Suppressor macrophage treated with lipopolysaccharide for 1 hour (primary cell): ENCODE data around the gene PALLD.

Experiments
- DNase-seq, 3 donors: peaks; one replicate each; pipeline ENCODE4 v3.0.0-alpha.2; 2020 to 2022

PALLD gene

DNA sequence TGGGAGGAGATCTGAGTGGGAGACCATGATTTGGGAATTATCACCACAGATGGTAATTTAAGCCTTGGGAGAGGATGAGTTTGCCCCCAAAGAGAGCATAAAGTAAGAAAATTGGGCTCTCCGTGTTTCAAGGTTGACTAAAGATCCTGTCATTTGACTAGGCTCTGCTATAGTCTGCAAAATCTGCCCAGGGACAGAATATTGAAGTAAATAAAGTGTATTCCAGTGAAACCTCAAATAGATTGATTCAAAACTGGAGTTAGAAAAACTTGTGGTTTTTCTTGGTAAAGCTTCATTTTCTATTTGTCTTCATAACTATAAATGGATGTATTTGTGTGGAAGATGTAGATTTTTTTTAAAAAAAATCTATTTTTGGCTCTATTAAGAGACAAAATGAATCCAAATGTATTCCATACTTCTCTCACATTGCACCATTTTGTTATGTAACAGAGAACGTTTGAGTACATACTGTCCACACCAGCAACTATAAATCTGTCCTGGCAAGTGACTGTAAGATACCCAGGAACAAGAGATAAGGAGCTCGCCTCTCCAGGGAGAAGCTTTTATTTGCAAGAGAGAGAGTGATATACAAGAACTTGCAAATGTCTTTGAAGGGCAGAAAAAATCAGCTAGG is 343.0 kb downstream of the PALLD start:
- DNase-seq: no peak

DNA sequence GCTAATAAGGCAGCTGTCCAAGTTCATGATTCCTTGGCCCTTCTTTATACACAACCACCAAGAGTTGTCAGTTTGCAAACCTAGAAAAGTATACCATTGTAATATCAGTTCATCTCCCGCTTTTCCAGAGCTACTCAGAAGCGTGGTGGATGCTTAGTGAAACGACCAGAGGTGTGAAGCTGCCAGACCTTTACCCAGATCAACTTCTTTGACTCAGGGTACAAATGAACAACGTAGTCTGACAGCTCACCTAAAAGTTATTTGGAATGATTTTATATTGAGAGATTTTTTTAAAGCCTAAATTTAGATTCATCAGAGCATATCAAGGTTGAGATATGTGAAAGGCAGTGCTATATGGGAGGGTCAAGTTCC is 343.5 kb downstream of the PALLD start:
- DNase-seq: no peak

DNA sequence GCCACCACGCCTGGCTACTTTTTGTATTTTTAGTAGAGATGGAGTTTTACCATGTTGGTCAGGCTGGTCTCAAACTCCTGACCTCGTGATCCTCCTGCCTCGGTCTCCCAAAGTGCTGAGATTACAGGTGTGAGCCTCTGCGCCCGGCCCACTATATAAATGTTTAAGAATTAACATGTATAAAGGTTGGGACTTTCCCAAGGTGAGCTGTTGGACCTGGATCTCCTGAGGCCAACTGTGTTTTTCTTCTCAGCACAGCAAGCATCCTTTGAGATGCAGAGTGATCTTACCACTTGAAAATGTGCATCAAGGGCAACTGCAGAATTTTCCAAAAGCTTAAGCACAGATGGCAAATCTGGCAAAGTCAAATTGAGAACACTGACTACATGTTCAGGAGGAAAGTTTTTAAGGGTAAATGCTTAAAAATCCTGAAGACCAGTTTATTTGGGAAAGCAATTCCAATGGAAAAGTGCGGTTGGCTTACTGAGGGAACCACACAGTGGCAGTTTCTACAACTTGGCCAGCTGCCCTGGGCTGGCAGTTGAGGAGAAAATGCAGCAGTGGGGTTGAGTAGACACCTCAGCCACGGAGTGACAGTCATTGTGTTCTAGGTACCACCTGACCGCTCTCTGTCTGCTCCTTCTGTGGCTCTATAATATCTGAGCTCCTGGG is 344.3 kb downstream of the PALLD start:
- no peak for DNase-seq

GRCh38 chr4:168841672-168842019 is 344.8 kb downstream of the PALLD start:
- DNase-seq: no peak

DNA sequence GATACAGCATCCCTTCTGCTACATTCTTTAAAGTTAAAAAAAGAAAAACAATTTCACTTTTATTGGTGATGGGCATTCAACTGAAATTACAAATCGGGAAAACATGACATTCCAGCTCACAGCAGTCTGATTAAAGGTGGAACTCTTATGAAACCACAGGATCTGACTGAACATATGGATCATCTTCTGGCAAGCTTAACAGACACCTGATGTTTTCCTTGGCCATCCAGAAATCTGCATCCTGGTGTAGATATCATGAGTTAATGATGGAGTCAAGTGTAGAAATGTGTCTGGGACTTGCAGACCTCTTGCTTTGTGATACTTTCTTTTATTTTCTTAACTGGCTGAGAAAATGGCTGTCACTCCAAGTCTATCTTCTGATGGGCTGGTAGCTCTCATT is 345.3 kb downstream of the PALLD start:
- DNase-seq: no peak

DNA sequence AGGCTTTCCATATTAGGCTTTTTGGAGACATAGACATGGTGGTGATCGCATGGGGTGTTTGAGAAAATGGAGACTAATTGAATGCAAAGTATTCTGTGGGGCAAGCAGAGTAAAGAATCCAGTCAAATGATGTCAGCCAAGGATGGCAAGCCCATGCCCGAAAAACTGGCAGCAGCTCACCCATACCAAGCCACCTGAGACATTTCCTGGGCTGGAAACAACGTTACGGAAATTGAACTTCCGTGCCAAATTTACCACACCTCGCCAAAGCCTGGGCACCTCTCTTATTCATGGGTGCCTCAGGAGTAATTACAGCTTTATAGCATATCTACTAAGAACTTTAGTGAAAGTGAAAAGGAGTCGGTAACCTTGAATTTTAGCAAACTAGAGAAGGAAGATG is 346.8 kb downstream of the PALLD start:
- DNase-seq: no peak

DNA sequence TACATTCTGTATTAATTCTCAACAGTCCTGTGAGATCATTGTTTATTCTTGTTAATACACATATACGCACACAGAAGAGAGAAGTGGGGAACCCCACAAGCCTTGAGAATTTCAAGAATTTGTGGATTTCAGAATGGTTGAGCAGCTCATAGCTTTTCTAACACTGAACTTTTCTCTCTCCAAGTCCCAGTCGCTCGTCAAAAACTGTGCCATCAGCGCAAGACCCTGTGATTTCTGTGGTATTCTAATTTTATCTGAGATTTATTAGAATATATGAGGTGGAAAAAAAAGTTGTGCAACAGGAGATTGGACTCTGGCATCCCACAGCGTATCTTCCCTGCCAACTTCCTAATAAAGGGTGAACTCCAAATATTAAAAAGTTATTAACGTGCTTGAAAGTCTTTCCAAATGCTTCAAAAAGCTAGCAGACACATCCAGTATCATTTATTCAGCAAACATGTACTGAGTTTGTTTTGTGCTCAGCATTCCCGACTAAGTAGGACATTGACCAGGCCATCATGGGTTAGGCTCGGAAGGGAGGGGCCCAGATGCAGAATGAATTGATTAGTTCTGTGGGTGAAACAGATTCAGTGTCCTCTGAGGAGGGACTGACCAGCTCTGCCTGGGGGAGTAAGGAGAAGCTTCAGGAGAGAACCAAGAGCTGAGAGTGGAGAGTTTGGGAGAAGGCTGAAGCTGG is 347.6 kb downstream of the PALLD start:
- DNase-seq: no peak

DNA sequence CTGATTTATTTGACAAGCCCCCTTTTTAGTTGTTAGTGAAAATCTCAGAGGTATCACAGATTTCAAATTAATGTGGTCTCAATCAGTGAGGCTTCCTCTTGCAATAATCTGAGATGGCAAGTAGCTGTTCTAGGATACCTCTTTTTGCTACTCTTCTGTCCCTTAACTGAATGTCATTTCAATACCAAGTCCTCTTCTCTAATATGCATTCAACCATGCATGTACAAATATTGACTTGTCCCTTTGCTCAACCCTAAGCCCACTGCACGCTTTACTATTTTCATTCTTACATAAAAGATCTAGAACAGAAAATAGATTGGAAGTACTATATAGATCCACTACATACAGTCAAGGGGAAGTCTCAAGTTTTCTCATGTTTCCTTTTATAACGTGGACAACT is 349.0 kb downstream of the PALLD start:
- DNase-seq: no peak

- no peak for DNase-seq
These were observed 349.6 kb downstream of the PALLD start for GRCh38 chr4:168846414-168846813.

DNA sequence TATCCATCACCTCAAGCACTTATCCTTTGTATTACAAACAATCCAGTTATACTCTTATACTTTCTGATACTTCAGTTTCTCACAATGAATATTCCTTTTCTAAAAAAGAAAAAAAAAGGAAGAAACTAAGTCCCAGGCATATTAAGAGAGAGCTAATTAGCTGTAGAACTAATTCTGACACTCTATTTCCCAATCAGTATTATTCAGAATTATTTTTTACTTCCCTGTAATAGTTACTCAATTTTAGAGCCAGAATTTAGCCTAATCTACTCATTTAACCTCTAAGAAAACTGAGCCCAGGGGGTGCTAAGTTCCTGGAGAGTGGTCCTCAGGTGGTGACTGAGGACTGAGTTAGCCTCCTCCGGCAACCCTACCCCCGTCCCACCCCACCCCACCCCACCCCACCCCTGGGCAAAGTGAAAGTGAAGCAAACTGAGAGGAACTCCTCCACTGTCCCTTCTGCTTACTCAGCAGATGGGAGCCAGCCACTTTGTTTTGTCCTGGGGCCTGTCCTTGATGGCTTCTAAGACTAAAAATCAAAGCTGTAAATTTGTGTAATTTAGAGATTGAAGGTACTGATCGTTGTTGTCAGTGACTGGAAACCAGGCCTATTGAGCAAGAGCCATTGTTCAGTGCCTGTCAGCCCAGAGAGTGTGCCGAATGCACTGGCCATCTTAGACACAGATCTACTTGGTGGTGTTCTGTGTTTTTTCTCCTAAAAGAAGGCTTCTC is 351.1 kb downstream of the PALLD start:
- peak; percentile 36 to 45 (median 42) for DNase-seq

GRCh38 chr4:168849030-168849675 is 352.3 kb downstream of the PALLD start:
- no peak for DNase-seq

GRCh38 chr4:168849997-168850396 is 353.1 kb downstream of the PALLD start:
- DNase-seq: no peak

- no peak for DNase-seq
These were observed 355.5 kb downstream of the PALLD start for GRCh38 chr4:168852387-168852786.

- no peak for DNase-seq
These were observed 356.3 kb downstream of the PALLD start for GRCh38 chr4:168852933-168853713.

DNA sequence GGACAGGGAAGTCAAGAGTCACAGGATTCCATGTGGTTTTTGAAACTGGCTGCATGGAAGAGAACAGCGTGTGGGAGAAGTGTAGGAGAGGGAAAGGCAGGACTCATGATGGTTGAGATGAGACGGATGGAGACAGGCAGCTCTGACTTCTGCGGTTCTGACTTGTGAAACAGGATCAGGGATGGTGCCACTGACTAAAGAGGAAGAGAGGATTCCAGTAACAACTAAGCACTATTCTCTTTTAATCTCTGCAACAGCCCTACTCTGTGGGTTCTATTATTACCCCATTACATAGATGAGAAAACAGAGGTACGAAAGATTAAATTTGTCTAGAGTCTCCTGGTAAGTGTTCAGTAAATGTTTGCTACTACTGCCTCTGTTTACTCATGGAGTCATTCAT is 356.9 kb downstream of the PALLD start:
- peak; percentile 51 to 60 (median 53) for DNase-seq

DNA sequence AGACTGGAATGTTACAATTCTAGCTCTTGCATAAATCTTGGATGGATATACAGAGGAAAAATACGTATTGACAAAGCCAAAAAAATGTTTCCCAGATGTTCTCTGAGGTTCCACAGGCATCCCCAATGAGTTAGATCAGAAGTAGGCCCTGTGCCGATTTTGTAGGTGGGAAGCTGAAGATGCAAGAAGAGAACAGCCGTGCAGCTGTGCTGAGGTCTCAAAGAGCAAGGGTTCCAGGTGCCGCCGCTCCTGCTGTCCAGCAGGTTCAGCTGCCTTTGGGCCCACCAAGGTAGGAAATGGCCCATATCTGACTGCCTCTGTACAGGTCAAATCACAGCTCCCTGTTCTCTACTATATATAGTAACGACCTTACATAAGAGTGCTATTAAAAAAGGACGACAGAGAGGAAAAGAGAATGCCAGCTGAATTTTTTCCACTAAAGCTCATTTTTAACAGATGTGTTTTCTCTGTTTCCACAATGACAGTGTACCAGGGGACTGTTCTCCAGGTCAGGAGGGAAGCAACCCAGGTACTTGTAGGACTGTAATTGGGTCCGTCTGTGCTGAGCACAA is 357.6 kb downstream of the PALLD start:
- no peak for DNase-seq

- DNase-seq: no peak
These were observed 359.5 kb downstream of the PALLD start for GRCh38 chr4:168856312-168856711.

GRCh38 chr4:168857009-168857408 is 360.2 kb downstream of the PALLD start:
- DNase-seq: no peak

DNA sequence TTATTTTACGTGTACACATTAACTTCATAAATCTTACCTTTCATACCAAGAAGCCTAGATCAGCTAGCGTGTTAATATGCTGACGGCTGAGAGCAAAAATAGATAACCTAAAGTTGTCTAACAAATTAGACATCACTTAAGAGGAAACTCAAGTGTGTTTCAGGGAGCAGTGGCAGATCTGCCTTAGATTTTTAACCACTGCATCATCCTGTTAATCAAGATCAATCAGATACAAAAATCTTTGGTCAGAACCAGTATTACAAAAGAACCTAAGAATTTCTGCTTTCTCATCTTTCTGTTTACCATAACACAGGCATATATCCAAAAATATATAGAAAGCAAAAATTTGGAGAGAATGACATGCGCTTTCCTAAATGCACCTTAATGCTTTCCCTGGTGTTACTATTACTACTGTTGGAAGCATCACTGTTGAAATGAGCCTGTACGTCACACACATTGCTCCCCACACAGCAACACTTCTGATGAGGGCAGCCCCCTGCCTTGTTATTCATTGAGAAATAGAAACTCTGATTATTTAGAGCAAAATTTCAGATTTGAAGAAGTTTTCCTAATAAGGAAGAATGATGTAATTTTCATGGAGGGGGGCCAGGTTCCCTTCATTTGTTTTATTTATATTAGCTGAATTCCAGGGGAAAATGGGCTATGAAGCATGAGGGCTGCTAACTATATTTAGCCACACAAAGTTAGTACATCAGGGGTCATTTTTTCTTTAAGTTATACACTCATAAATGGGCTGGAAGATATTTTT is 360.9 kb downstream of the PALLD start:
- DNase-seq: no peak

- DNase-seq: no peak
These were observed 362.2 kb downstream of the PALLD start for GRCh38 chr4:168859100-168859499.
